Suprapubic skin (tissue), 3 donors: ENCODE results near the gene HEXD.

Experiments
- CTCF ChIP-seq, 2 donors: fragments of 200-600 bp in 1 of 2; fragments of 450-650 bp in 1 of 2; sonication (generic) in 1 of 2; IDR thresholded peaks; one replicate each; pipeline ENCODE4 v1.5.1; 2016 to 2019; ENCODE audit warnings: antibody characterized with exemption in 2 of 2, mild to moderate bottlenecking in 1 of 2, moderate library complexity in 1 of 2
- POLR2AphosphoS5 ChIP-seq, 3 donors: sonication (generic); formaldehyde crosslinking; IDR thresholded peaks; one replicate each; pipeline ENCODE4 v1.6.1; 2017; ENCODE audit warnings: antibody characterized with exemption in 3 of 3

- no peak for TF ChIP-seq POLR2AphosphoS5 (IDR thresholded peaks at IDR 0.05)
- TF ChIP-seq CTCF (IDR thresholded peaks at IDR 0.05) = no peak
Observed at GRCh38 chr17:82390860-82391435, 27.2 kb upstream of the HEXD start.
